ENCODE data around the gene CAMKMT.
"Not testable (repeated sequence)": the region's sequence is repeated elsewhere in the genome, so short reads cannot be mapped to it uniquely, and the experiment has no call there.

Gene CAMKMT

GRCh38 chr2:44580875-44581515 is 219.2 kb downstream of the CAMKMT start:
- DNase-seq (ENCODE audit: low read depth in 2 of 3, low spot score in 1 of 3): no peak

- no peak for DNase-seq (ENCODE audit: low read depth in 2 of 3, low spot score in 1 of 3)
These were observed 220.7 kb downstream of the CAMKMT start for GRCh38 chr2:44582363-44583008.

- not testable (repeated sequence) for DNase-seq (ENCODE audit: low read depth in 2 of 3, low spot score in 1 of 3)
These were observed 233.9 kb downstream of the CAMKMT start for GRCh38 chr2:44595615-44596014.

GRCh38 chr2:44596537-44597320 is 235.0 kb downstream of the CAMKMT start:
- no peak for DNase-seq (ENCODE audit: low read depth in 2 of 3, low spot score in 1 of 3)

- no peak for DNase-seq (ENCODE audit: low read depth in 2 of 3, low spot score in 1 of 3)
These were observed 236.8 kb downstream of the CAMKMT start for GRCh38 chr2:44598330-44599119.

- no peak for DNase-seq (ENCODE audit: low read depth in 2 of 3, low spot score in 1 of 3)
These were observed 237.4 kb downstream of the CAMKMT start for GRCh38 chr2:44599130-44599529.

- no peak for DNase-seq (ENCODE audit: low read depth in 2 of 3, low spot score in 1 of 3)
These were observed 240.7 kb downstream of the CAMKMT start for GRCh38 chr2:44602446-44602845.

GRCh38 chr2:44605511-44605910 is 243.8 kb downstream of the CAMKMT start:
- DNase-seq (ENCODE audit: low read depth in 2 of 3, low spot score in 1 of 3): no peak

- DNase-seq (ENCODE audit: low read depth in 2 of 3, low spot score in 1 of 3): no peak
These were observed 250.5 kb downstream of the CAMKMT start for GRCh38 chr2:44612276-44612675.

- no peak for DNase-seq (ENCODE audit: low read depth in 2 of 3, low spot score in 1 of 3)
These were observed 253.2 kb downstream of the CAMKMT start for GRCh38 chr2:44614940-44615339.

GRCh38 chr2:44615950-44616518 is 254.3 kb downstream of the CAMKMT start:
- DNase-seq (ENCODE audit: low read depth in 2 of 3, low spot score in 1 of 3): no peak

- DNase-seq (ENCODE audit: low read depth in 2 of 3, low spot score in 1 of 3): peak in 1 of 3 donors; percentile 4
These were observed 255.0 kb downstream of the CAMKMT start for GRCh38 chr2:44616667-44617155.

GRCh38 chr2:44618251-44619023 is 256.7 kb downstream of the CAMKMT start:
- no peak for DNase-seq (ENCODE audit: low read depth in 2 of 3, low spot score in 1 of 3)

- DNase-seq (ENCODE audit: low read depth in 2 of 3, low spot score in 1 of 3): no peak
These were observed 258.6 kb downstream of the CAMKMT start for GRCh38 chr2:44620189-44620990.

- no peak for DNase-seq (ENCODE audit: low read depth in 2 of 3, low spot score in 1 of 3)
These were observed 262.0 kb downstream of the CAMKMT start for GRCh38 chr2:44623622-44624351.

GRCh38 chr2:44628297-44628696 is 266.6 kb downstream of the CAMKMT start:
- DNase-seq (ENCODE audit: low read depth in 2 of 3, low spot score in 1 of 3): no peak

- no peak for DNase-seq (ENCODE audit: low read depth in 2 of 3, low spot score in 1 of 3)
These were observed 271.4 kb downstream of the CAMKMT start for GRCh38 chr2:44632931-44633689.

- no peak for DNase-seq (ENCODE audit: low read depth in 2 of 3, low spot score in 1 of 3)
These were observed 274.0 kb downstream of the CAMKMT start for GRCh38 chr2:44635725-44636124.

Data from stimulated activated CD4-positive, alpha-beta T cell treated with anti-CD3 and anti-CD28 coated beads, Interleukin-12 subunit alpha, Interleukin-12 subunit beta, amount 100 ng/mL, for 48 hours (primary cell).